Ishikawa (cell line): Measurements from ENCODE around the gene PEX6.

ENCODE experiments used
- CEBPB ChIP-seq: IDR thresholded peaks from 2 replicates; pipeline ENCODE4 v1.6.1; 2012
- CREB1 ChIP-seq: IDR thresholded peaks from 2 replicates; pipeline ENCODE4 v1.6.1; 2012; ENCODE audit warnings: low read depth
- EGR1 ChIP-seq: IDR thresholded peaks from 2 replicates; pipeline ENCODE4 v1.6.1; 2012
- EP300 ChIP-seq: IDR thresholded peaks from 2 replicates; pipeline ENCODE4 v1.6.1; 2012; ENCODE audit warnings: borderline replicate concordance
- FOXM1 ChIP-seq: IDR thresholded peaks from 2 replicates; pipeline ENCODE4 v1.6.1; 2012; ENCODE audit warnings: low read depth, borderline replicate concordance
- NFIC ChIP-seq: IDR thresholded peaks from 2 replicates; pipeline ENCODE4 v1.6.1; 2012
- RAD21 ChIP-seq: IDR thresholded peaks from 2 replicates; pipeline ENCODE4 v1.6.1; 2012; ENCODE audit warnings: low read depth
- TAF1 ChIP-seq: IDR thresholded peaks from 2 replicates; pipeline ENCODE4 v1.6.1; 2012; ENCODE audit warnings: low read depth, mild to moderate bottlenecking
- TCF12 ChIP-seq: IDR thresholded peaks from 2 replicates; pipeline ENCODE4 v1.6.1; 2012; ENCODE audit warnings: low read depth
- TEAD4 ChIP-seq: IDR thresholded peaks from 2 replicates; pipeline ENCODE4 v1.6.1; 2012
- YY1 ChIP-seq: IDR thresholded peaks from 2 replicates; pipeline ENCODE4 v1.6.1; 2012; ENCODE audit warnings: low read depth
- ZBTB7A ChIP-seq: IDR thresholded peaks from 2 replicates; pipeline ENCODE4 v1.6.1; 2012; ENCODE audit warnings: low read depth
- TF ChIP-seq, protein P1 (sequence below): IDR thresholded peaks from 2 replicates; pipeline ENCODE4 v1.6.1; 2012
- TF ChIP-seq, protein P2 (sequence below): IDR thresholded peaks from 2 replicates; pipeline ENCODE4 v1.6.1; 2012; ENCODE audit warnings: low read depth, mild to moderate bottlenecking
- TF ChIP-seq, protein P3 (sequence below): IDR thresholded peaks from 2 replicates; pipeline ENCODE4 v1.6.1; 2012

PEX6 gene

DNA sequence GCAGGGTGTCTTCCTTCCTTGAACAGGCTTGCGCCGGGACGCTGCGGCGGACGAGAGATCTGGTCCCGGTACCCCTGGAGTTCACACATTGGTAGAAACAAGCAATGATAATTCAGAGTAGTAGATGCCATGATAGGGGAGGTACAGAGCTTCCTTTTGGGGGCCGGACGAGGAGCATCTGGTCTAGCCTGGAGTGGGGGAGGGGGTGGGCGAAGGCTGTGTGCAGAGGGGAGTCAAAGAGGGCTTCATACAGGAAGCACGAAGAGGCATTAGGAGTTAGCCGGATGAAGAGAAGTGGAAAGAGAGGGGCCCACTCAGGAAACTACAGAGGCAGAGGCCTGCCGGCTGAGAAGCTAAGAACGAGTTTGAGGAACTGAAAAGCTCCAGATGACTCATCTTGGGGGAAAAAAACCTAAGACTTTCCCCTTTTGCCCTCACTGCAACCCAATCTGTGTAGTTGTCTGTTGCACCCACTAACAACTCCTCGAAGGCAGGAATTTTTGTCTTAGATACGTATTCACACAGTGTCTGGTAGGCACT lies 49.1 kb downstream of the PEX6 start:
- TF ChIP-seq RAD21: no peak
- 0 out of 2 replicates have a peak, but pooled peaks have one; percentile 5 for TF ChIP-seq YY1
- TF ChIP-seq TEAD4: no peak
- TF ChIP-seq EGR1: no peak
- 0 out of 2 replicates have a peak, but pooled peaks have one; percentile 1 for TF ChIP-seq ZBTB7A
- TF ChIP-seq, protein P1, sequence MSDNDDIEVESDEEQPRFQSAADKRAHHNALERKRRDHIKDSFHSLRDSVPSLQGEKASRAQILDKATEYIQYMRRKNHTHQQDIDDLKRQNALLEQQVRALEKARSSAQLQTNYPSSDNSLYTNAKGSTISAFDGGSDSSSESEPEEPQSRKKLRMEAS: no peak

DNA sequence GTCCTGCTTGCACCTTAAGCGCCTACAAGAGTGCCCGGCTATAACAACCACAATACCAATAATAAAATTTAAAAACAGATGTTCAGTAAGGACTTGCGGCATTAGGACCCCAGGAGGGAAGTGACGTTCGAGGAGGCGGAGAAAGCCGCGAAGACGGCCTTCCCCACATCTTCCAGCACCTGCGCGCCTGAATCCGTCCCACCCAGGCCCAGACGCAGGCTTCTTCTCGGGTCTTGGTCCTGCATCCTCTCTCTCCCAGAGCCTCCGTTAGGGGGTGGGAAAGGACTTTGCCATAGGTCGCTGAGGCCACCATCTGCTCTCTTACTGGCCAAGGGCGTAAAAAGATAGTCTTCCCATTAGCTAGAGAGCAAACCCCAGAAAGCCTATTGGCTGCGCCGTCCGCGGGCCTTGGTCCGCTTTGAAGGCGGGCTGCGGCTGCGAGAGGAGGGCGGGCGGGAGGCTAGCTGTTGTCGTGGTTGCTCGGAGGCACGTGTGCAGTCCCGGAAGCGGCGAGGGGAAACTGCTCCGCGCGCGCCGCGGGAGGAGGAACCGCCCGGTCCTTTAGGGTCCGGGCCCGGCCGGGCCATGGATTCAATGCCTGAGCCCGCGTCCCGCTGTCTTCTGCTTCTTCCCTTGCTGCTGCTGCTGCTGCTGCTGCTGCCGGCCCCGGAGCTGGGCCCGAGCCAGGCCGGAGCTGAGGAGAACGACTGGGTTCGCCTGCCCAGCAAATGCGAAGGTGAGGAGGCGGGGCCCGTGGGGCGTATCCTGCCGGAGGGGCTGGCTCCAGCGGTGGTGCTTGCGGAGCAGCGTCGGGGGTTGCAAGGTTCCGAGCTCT lies 49.8 kb downstream of the PEX6 start, which contains the start of gene CNPY3:
Gene CNPY3, plus strand, starts transcription at position 495 of the 835 bp plus-strand sequence. Its CDS starts 91 bp downstream, at position 586.
- TF ChIP-seq, protein P2, sequence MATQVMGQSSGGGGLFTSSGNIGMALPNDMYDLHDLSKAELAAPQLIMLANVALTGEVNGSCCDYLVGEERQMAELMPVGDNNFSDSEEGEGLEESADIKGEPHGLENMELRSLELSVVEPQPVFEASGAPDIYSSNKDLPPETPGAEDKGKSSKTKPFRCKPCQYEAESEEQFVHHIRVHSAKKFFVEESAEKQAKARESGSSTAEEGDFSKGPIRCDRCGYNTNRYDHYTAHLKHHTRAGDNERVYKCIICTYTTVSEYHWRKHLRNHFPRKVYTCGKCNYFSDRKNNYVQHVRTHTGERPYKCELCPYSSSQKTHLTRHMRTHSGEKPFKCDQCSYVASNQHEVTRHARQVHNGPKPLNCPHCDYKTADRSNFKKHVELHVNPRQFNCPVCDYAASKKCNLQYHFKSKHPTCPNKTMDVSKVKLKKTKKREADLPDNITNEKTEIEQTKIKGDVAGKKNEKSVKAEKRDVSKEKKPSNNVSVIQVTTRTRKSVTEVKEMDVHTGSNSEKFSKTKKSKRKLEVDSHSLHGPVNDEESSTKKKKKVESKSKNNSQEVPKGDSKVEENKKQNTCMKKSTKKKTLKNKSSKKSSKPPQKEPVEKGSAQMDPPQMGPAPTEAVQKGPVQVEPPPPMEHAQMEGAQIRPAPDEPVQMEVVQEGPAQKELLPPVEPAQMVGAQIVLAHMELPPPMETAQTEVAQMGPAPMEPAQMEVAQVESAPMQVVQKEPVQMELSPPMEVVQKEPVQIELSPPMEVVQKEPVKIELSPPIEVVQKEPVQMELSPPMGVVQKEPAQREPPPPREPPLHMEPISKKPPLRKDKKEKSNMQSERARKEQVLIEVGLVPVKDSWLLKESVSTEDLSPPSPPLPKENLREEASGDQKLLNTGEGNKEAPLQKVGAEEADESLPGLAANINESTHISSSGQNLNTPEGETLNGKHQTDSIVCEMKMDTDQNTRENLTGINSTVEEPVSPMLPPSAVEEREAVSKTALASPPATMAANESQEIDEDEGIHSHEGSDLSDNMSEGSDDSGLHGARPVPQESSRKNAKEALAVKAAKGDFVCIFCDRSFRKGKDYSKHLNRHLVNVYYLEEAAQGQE: no peak
- TF ChIP-seq YY1 (peak; percentile 22; the same call in 1 of the 2 replicates), TCF12 (peak; percentile 62), RAD21 (no peak), ZBTB7A (peak; percentile 62; the same call in 1 of the 2 replicates), NFIC (peak; percentile 21; the same call in 1 of the 2 replicates), EP300 (no peak), EGR1 (no peak), FOXM1 (peak; percentile 57; the same call in 1 of the 2 replicates), CREB1 (peak; percentile 60; the same call in 1 of the 2 replicates), TAF1 (peak; percentile 27)
- TF ChIP-seq, protein P3, sequence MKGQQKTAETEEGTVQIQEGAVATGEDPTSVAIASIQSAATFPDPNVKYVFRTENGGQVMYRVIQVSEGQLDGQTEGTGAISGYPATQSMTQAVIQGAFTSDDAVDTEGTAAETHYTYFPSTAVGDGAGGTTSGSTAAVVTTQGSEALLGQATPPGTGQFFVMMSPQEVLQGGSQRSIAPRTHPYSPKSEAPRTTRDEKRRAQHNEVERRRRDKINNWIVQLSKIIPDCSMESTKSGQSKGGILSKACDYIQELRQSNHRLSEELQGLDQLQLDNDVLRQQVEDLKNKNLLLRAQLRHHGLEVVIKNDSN: peak; percentile 92
- TF ChIP-seq, protein P1: peak; percentile 99

DNA sequence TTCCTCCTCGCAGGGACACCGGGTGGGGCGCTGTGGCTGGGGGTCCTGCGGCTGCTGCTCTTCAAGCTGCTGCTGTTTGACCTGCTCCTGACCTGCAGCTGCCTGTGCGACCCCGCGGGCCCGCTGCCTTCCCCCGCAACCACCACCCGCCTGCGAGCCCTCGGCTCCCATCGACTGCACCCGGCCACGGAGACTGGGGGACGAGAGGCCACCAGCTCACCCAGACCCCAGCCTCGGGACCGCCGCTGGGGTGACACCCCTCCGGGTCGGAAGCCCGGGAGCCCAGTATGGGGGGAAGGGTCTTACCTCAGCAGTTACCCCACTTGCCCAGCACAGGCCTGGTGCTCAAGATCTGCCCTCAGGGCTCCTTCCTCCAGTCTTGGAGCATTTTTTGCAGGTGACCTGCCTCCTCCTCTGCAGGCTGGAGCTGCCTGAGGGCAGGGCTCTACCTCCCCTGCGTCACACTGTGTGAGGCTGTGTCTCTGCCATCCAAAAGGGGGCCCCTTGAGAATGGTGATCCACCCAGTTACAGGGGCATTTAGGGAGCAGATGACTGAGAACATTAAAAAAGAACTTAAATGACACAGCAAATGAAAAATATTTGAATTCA lies 53.6 kb downstream of the PEX6 start:
- no peak for TF ChIP-seq EGR1
- TF ChIP-seq YY1: no peak
- no peak for TF ChIP-seq TCF12
- TF ChIP-seq ZBTB7A: no peak
- no peak for TF ChIP-seq TEAD4
- TF ChIP-seq CEBPB: no peak
- TF ChIP-seq, protein P3: no peak
- TF ChIP-seq TAF1: no peak
- TF ChIP-seq EP300: no peak
- TF ChIP-seq, protein P1: no peak
- TF ChIP-seq, protein P2: no peak
- TF ChIP-seq FOXM1: no peak
- TF ChIP-seq NFIC: no peak
- no peak for TF ChIP-seq RAD21
- no peak for TF ChIP-seq CREB1

DNA sequence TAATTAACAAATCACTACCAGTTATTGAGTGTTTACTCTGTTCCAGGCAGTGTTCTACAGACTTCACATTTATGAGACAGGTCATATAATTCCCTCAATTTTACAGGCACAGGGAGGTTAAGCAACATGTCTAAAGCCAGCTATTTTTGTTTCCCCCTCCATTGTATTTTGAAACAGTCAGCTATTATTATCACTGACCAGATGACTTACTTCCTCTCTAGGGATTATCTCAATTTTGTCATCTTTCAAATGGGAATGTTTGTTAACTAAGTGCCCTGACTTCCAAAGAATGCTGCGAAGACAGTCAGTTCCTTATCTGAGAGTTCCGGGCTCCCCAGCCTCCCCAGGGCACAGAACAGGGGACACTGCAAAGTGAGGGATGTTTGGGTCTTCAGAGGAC lies 55.3 kb downstream of the PEX6 start:
- TF ChIP-seq EGR1: no peak
- TF ChIP-seq EP300: no peak
- no peak for TF ChIP-seq ZBTB7A
- no peak for TF ChIP-seq TCF12
- no peak for TF ChIP-seq TEAD4
- no peak for TF ChIP-seq CEBPB
- no peak for TF ChIP-seq TAF1
- TF ChIP-seq, protein P3: no peak
- TF ChIP-seq, protein P1: no peak
- no peak for TF ChIP-seq FOXM1
- TF ChIP-seq RAD21: no peak
- no peak for TF ChIP-seq CREB1
- no peak for TF ChIP-seq NFIC
- TF ChIP-seq, protein P2: no peak
- TF ChIP-seq YY1: no peak
